HL-60 (cell line): ENCODE results near the gene BTBD9.

Experiments
- CTCF ChIP-seq: IDR thresholded peaks from one replicate; pipeline ENCODE4 v1.5.1; 2011; ENCODE audit warnings: low read length, control low read depth, inconsistent platforms; ENCODE audit not compliant: insufficient read depth
- POLR2AphosphoS5 ChIP-seq: IDR thresholded peaks from 2 replicates; pipeline ENCODE4 v1.6.1; 2012; ENCODE audit warnings: low read depth
- REST ChIP-seq: IDR thresholded peaks from 2 replicates; pipeline ENCODE4 v1.6.1; 2012; ENCODE audit warnings: low read depth; ENCODE audit not compliant: insufficient replicate concordance

- TF ChIP-seq CTCF, result no peak
- TF ChIP-seq POLR2AphosphoS5, result no peak
- TF ChIP-seq REST, result no peak
These were observed 448.3 kb downstream of the BTBD9 start for GRCh38 chr6:38191418-38191817.
